Embryonic facial prominence (tissue), 1 donor: ENCODE results near the gene ELF4.

Source experiments
- DNase-seq: peaks from one replicate; pipeline ENCODE4 v3.0.0-alpha.2; 2016; ENCODE audit errors: extremely low spot score

The ELF4 gene

GRCh38 chrX:130047416-130047815, 62.9 kb downstream of the ELF4 start:
- DNase-seq = no peak

DNA sequence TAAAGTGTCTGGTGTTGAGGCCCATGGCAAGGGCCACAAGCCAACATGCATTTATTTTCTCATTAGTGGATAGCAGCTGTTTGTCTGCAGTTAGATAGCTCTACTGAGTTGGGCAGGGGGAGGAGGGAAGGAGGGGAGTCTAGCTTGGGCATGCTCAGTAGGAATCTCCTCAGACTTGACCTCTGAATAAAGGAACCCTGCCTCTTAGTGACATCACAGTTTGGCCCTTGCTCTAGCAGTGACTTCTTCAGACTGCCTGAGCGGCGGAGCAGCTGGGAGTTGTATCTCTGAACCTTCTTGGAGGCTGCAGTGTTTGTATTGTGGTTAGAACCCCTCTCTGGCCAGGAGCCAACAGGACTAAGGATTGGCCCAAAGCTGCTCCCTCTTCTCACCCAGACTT, 70.5 kb downstream of the ELF4 start:
- DNase-seq = no peak

- DNase-seq = no peak
These were observed 76.1 kb downstream of the ELF4 start for GRCh38 chrX:130034178-130034577.

DNA sequence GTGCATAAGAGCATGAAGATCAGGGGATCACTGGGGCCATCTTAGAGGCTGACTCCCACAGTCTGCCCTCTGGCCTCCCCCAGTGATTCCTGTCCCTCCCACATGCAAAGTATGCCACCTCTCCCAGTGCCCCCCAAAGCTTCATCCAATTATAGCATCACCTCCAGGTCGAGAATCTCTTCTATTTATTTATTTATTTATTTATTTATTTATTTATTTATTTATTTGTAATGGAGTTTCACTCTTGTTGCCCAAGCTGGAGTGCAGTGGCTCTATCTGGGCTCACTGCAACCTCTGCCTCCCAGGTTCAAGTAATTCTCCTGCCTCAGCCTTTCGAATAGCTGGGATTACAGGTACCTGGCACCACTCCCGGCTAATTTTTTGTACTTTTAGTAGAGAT, 77.7 kb downstream of the ELF4 start:
- DNase-seq = no peak

GRCh38 chrX:130030826-130031225, 79.5 kb downstream of the ELF4 start:
- no peak for DNase-seq

GRCh38 chrX:130028196-130028595, 82.1 kb downstream of the ELF4 start:
- no peak for DNase-seq

DNA sequence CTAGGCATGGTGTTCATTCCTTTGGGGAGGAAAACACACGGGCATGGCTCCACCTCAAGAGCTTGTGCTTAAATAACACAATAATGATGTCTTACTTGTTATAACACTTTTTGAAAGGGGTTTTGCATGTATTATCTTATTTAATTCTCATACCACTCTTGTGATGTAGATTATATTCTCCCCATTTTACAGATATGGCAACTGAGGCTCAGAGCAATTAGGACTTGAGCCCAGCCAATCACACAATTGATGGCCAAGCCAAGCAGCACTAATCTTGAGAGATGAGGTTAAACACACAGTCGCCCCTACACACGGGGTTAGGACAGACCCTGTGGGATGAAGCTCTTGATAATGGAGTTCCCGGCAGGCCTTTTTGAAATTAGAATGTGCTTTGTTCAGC, 82.7 kb downstream of the ELF4 start:
- no peak for DNase-seq

- DNase-seq = no peak
These were observed 85.0 kb downstream of the ELF4 start for GRCh38 chrX:130025256-130025655.

DNA sequence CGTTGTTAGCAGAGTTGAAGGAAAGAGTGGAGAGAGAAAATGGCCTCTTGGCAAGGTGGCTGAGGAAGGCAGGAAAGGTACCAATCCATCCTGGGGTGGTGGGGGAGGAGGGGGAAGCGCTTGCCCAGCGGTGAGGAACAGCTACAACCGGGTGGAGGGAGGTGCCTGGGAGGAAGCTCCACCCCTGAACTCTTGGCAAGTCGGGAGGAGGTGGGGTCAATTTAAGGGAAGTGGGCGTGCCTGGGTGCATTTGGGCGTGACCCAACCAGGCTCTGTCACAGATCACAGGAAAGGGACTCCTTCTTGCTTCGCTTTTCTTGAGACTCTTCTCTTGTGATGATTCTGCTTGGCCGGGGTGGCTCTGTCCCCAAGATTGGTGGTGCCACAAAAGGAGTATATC, 86.2 kb downstream of the ELF4 start:
- no peak for DNase-seq

DNA sequence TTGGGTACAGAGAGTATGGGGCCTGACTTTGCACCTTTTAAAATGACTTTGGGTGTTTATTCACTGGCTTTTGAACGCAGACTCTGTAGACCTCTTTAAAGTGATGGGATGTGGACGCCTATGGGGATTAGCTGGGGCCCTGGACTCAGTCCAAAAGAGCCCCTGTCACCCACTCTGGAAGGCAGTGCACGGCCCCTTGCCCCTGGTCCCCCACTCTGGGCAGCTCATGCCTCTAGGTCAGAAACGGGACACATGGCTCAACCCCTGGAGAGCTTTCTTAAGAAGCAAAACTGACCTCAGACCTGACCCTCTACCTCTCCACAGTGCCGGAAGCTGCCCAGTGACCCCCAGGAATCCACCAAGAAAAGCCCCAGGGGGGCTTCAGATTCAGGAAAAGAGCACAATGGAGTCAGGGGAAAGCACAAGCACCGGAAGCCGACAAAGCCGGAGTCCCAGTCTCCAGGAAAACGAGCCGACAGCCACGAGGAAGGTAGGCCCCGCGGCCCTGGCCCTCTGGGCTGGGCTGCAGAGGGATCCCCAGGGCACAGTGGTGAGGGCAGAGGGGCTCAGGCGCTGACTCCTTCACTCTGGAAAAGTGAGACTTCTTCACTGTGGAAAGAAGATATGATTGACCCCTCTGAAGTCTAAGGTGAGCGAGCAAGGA, 89.5 kb downstream of the ELF4 start:
- DNase-seq = no peak

- DNase-seq = no peak
These were observed 92.2 kb downstream of the ELF4 start for GRCh38 chrX:130018143-130018542.

DNA sequence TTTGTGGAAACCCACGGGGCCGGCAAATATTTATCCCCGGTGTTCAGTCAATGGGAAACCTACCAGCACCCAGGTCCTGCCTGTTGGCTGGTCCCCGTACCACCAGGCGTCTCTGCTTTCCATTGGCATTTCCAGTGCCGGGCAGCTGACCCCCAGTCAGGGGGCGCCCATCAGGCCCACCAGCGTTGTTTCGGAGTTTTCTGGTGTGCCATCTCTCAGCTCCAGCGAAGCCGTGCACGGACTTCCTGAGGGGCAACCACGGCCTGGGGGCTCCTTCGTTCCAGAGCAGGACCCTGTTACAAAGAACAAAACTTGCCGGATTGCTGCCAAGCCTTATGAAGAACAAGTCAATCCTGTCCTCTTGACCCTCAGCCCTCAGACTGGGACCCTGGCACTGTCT, 95.1 kb downstream of the ELF4 start:
- DNase-seq = no peak
